A549 (cell line): ENCODE data around the gene PTK7. TPM values are rescaled to one million over a fixed set of nuclear protein-coding genes. Genes with fewer than 3 reads are reported as not detected.

ENCODE experiments used
- ATAC-seq, 2 experiments: fragments of 200-7000 bp in 1 of 2; fragments of >200 bp in 1 of 2; cut with Nextera tagmentation in 1 of 2; cut with Tn5 transposase in 1 of 2; 3 replicates each; pipeline versions ENCODE4 v1.8.0 to v1.9.1; 2018 to 2020; ENCODE audit warnings: mild to moderate bottlenecking in 1 of 2, moderate library complexity in 1 of 2
- CTCF ChIA-PET: fragments of 300-600 bp; sonication (Branson Sonifier 250); formaldehyde crosslinking; extraction: SDS; loops from one replicate; lab custom pipeline; 2021; ENCODE audit warnings: antibody characterized with exemption, inconsistent platforms; lab: Yijun Ruan, JAX
- POLR2A ChIA-PET: fragments of 350-600 bp; formaldehyde crosslinking; extraction: SDS; loops from one replicate; lab custom pipeline; 2021; ENCODE audit warnings: antibody characterized with exemption, inconsistent platforms; lab: Yijun Ruan, JAX
- DNase-seq, 2 experiments: peaks; one replicate each; pipeline versions ENCODE4 v3.0.0 to v3.0.0-alpha.2; 2011 to 2016; ENCODE audit warnings: low read depth in 1 of 2, low spot score in 1 of 2
- FAIRE-seq: peaks from 2 replicates; lab custom pipeline; 2011; peaks lifted over from hg19 to GRCh38; lab: Jason Lieb, UNC
- H3K27ac ChIP-seq, 2 experiments: fragments of >200 bp; sonication (Bioruptor Twin); formaldehyde crosslinking; 3 replicates each; pipeline ENCODE4 v1.5.1; 2016 to 2017
- H3K4me1 ChIP-seq: fragments of >200 bp; sonication (Bioruptor Twin); formaldehyde crosslinking; 3 replicates; pipeline ENCODE4 v1.6.1; 2016
- H3K4me2 ChIP-seq: fragments of >200 bp; sonication (Bioruptor Twin); formaldehyde crosslinking; 3 replicates; pipeline ENCODE4 v1.6.1; 2016
- H3K4me3 ChIP-seq: fragments of >200 bp; sonication (Bioruptor Twin); formaldehyde crosslinking; 3 replicates; pipeline ENCODE4 v1.5.1; 2016
- H3K9me3 ChIP-seq: fragments of >200 bp; sonication (Bioruptor Twin); formaldehyde crosslinking; 3 replicates; pipeline ENCODE4 v1.6.1; 2016
- CEBPB ChIP-seq, 2 experiments: fragments of >200 bp in 1 of 2; sonication (Bioruptor Twin) in 1 of 2; formaldehyde crosslinking in 1 of 2; IDR thresholded peaks; 2 replicates each; pipeline ENCODE4 v1.6.1; 2012 to 2016
- CTCF ChIP-seq: fragments of >200 bp; sonication (Bioruptor Twin); formaldehyde crosslinking; IDR thresholded peaks from 3 replicates; pipeline ENCODE4 v1.5.1; 2016
- EP300 ChIP-seq, 2 experiments: fragments of >200 bp; sonication (Bioruptor Twin); formaldehyde crosslinking; IDR thresholded peaks; 2 replicates in 1 of 2; 3 replicates in 1 of 2; pipeline ENCODE4 v1.6.1; 2016 to 2017
- FOSL2 ChIP-seq, 2 experiments: fragments of 450-650 bp in 1 of 2; fragments of >200 bp in 1 of 2; sonication (Bioruptor Twin) in 1 of 2; formaldehyde crosslinking; IDR thresholded peaks; 2 replicates each; pipeline versions ENCODE4 v1.5.0 to v1.6.1; 2016 to 2020; ENCODE audit warnings: mild to moderate bottlenecking in 1 of 2, moderate library complexity in 1 of 2
- FOXS1 ChIP-seq: fragments of 250-450 bp; sonication (Bioruptor Pico); IDR thresholded peaks from 2 replicates; pipeline ENCODE4 v1.5.0; 2020; ENCODE audit warnings: mild to moderate bottlenecking, moderate library complexity
- HDAC2 ChIP-seq: fragments of 200-600 bp; sonication (generic); IDR thresholded peaks from 2 replicates; pipeline ENCODE4 v1.6.1; 2016
- HOXA7 ChIP-seq: fragments of 250-450 bp; sonication (Bioruptor Pico); IDR thresholded peaks from 2 replicates; pipeline ENCODE4 v1.5.0; 2020; ENCODE audit warnings: mild to moderate bottlenecking, moderate library complexity
- HOXB13 ChIP-seq: fragments of 250-450 bp; sonication (Bioruptor Pico); IDR thresholded peaks from 2 replicates; pipeline ENCODE4 v1.5.0; 2020; ENCODE audit warnings: low read depth, mild to moderate bottlenecking, moderate library complexity
- HOXB5 ChIP-seq: fragments of 250-450 bp; sonication (Bioruptor Pico); IDR thresholded peaks from 2 replicates; pipeline ENCODE4 v1.5.0; 2020; ENCODE audit warnings: mild to moderate bottlenecking, moderate library complexity
- JUNB ChIP-seq: fragments of >200 bp; sonication (Bioruptor Twin); formaldehyde crosslinking; IDR thresholded peaks from 2 replicates; pipeline ENCODE4 v1.6.1; 2016
- KDM1A ChIP-seq: fragments of 200-600 bp; sonication (generic); IDR thresholded peaks from 2 replicates; pipeline ENCODE4 v1.6.1; 2016; ENCODE audit warnings: low read depth, mild to moderate bottlenecking
- KDM5A ChIP-seq: fragments of 200-600 bp; sonication (generic); IDR thresholded peaks from 2 replicates; pipeline ENCODE4 v1.6.1; 2016; ENCODE audit warnings: antibody characterized with exemption, mild to moderate bottlenecking
- MAZ ChIP-seq: fragments of 150-350 bp; IDR thresholded peaks from 2 replicates; pipeline ENCODE4 v1.6.1; 2014; ENCODE audit warnings: antibody characterized with exemption, low read depth, low read length, borderline replicate concordance
- NPAS2 ChIP-seq: fragments of 250-450 bp; sonication (Bioruptor Pico); IDR thresholded peaks from 2 replicates; pipeline ENCODE4 v1.8.0; 2022; ENCODE audit warnings: mild to moderate bottlenecking, moderate library complexity, borderline replicate concordance
- RAD21 ChIP-seq, 2 experiments: fragments of >200 bp in 1 of 2; sonication (Bioruptor Twin) in 1 of 2; formaldehyde crosslinking in 1 of 2; IDR thresholded peaks in 1 of 2; conservative IDR thresholded peaks in 1 of 2; 2 replicates in 1 of 2; 3 replicates in 1 of 2; pipeline ENCODE4 v1.6.1; 2012 to 2018; ENCODE audit warnings: inconsistent platforms in 1 of 2
- RARB ChIP-seq: fragments of 250-450 bp; sonication (Bioruptor Pico); IDR thresholded peaks from 2 replicates; pipeline ENCODE4 v1.8.0; 2021; ENCODE audit warnings: mild to moderate bottlenecking, moderate library complexity
- RFX5 ChIP-seq: fragments of 450-650 bp; IDR thresholded peaks from 2 replicates; pipeline ENCODE4 v1.7.1; 2014; ENCODE audit warnings: antibody characterized with exemption, mild to moderate bottlenecking, moderate library complexity
- RNF2 ChIP-seq: fragments of 200-600 bp; sonication (generic); IDR thresholded peaks from 2 replicates; pipeline ENCODE4 v1.6.1; 2016; ENCODE audit warnings: low read depth, mild to moderate bottlenecking, antibody characterized with exemption, moderate library complexity, borderline replicate concordance
- SMC3 ChIP-seq: fragments of >200 bp; sonication (Bioruptor Twin); formaldehyde crosslinking; IDR thresholded peaks from 3 replicates; pipeline ENCODE4 v1.6.1; 2018; ENCODE audit warnings: inconsistent platforms
- SREBF2 ChIP-seq: fragments of 450-650 bp; IDR thresholded peaks from 2 replicates; pipeline ENCODE4 v1.6.1; 2014; ENCODE audit warnings: mild to moderate bottlenecking, moderate library complexity
- TFCP2L1 ChIP-seq: fragments of 250-450 bp; sonication (Bioruptor Pico); IDR thresholded peaks from 2 replicates; pipeline ENCODE4 v1.5.0; 2021; ENCODE audit warnings: mild to moderate bottlenecking
- ZFP36 ChIP-seq: fragments of 450-650 bp; IDR thresholded peaks from 2 replicates; pipeline ENCODE4 v1.6.1; 2014; ENCODE audit warnings: borderline replicate concordance; ENCODE audit not compliant: partially characterized antibody
- WGBS: methylation state at CpG from one replicate; pipeline ENCODE4 v1.1.6; 2017; ENCODE audit errors: missing lambda C conversion rate; 5-methylcytosine and 5-hydroxymethylcytosine counted together
- polyA plus RNA-seq, 4 experiments: library from polyadenylated mRNA; depleted of rRNA in 3 of 4; stranded (reverse); fragments of >200 nt; fragmentation: RNase III in 1 of 4; extraction: RNeasy Plus Mini Kit Qiagen cat#74134 plus additional on column Dnase treatment in 1 of 4; gene quantifications; 2 replicates in 3 of 4; 3 replicates in 1 of 4; pipeline ENCODE4 v1.2.3, GENCODE V29; 2011 to 2017
- TF ChIP-seq, protein P1 (sequence below): IDR thresholded peaks from 2 replicates; pipeline ENCODE4 v1.6.1; 2012
- TF ChIP-seq, protein P2 (sequence below): IDR thresholded peaks from 2 replicates; pipeline ENCODE4 v1.6.1; 2012; ENCODE audit warnings: low read depth, borderline replicate concordance

PTK7 gene
- polyA plus RNA-seq, 2 of the 4 experiments (the other 2 are of a cell fraction): 2.8 to 5.6 TPM

DNA sequence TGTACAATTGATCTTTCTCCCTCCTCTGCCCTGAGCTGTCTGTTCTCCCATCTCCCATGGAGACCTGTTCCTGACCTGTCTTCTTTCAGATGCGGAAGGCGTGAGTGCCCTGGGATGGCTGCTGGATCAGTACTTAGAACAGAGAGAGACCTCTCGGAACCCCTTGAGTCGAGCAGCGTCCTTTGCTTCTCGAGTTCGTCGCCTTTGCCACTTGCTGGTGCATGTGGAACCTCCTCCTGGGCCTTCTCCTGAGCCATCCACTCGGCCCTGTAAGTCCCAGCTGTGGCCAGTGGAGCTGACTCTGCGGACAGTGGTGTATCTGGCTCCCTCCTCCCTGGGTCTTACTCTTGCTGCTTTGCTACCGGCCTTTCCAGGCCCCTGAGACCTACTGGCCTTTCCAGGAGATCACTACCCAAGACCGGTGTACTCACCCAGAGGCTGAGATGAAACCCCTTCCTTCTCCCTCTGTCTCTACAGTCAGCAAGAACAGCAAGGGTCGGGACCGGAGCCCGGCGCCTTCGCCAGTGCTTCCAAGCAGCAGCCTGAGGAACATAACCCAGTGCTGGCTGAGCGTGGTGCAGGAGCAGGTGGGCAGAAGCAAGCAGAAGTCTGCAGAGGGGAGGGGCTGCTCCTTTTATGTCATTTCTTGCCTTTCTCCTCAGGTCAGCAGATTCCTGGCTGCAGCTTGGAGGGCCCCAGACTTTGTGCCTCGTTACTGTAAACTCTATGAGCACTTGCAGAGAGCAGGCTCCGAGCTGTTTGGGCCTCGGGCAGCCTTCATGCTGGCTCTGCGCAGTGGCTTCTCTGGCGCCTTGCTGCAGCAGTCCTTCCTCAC, 128.4 kb downstream of the PTK7 start:
- Histone ChIP-seq H3K27ac (no peak overlapping the region), H3K9me3 (no peaks in the 10 kb centered on the region), H3K4me3 (no peak overlapping the region), H3K4me2 (no peak overlapping the region), H3K4me1 (peaks cover 6% of the 10 kb centered on the region; the same call in 2 of the 3 replicates)
- DNase-seq (no peak), ATAC-seq (peak; percentile 12 to 20; a peak in 1 of 6 replicates), FAIRE-seq (no peak)
- 89% methylated on average over 17 of the region's 23 CpGs for WGBS
- ChIA-PET CTCF (interaction anchor here (0.8 to 1.3 kb wide), 4 partner anchors 11 to 92 kb away, joined by 3 to 4 read pairs (median 3); partner anchors contain the start of gene DNPH1), POLR2A (no interaction called here)
- TF ChIP-seq, protein P1, sequence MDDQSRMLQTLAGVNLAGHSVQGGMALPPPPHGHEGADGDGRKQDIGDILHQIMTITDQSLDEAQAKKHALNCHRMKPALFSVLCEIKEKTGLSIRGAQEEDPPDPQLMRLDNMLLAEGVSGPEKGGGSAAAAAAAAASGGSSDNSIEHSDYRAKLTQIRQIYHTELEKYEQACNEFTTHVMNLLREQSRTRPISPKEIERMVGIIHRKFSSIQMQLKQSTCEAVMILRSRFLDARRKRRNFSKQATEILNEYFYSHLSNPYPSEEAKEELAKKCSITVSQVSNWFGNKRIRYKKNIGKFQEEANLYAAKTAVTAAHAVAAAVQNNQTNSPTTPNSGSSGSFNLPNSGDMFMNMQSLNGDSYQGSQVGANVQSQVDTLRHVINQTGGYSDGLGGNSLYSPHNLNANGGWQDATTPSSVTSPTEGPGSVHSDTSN: no peak
- TF ChIP-seq RAD21 (conservative IDR thresholded peaks at IDR 0.05 in 1 of 2, IDR thresholded peaks at IDR 0.05 in 1 of 2) (no peak), EP300 (IDR thresholded peaks at IDR 0.05) (no peak), RARB (CRISPR knock-in tag) (no peak), JUNB (no peak), RFX5 (no peak), RNF2 (no peak), FOXS1 (CRISPR knock-in tag) (no peak), TFCP2L1 (CRISPR knock-in tag) (no peak), CEBPB (IDR thresholded peaks at IDR 0.05) (no peak), HDAC2 (no peak), MAZ (no peak), HOXB5 (CRISPR knock-in tag) (no peak), ZFP36 (no peak), KDM5A (no peak), KDM1A (no peak), SREBF2 (no peak)
- TF ChIP-seq, protein P2, sequence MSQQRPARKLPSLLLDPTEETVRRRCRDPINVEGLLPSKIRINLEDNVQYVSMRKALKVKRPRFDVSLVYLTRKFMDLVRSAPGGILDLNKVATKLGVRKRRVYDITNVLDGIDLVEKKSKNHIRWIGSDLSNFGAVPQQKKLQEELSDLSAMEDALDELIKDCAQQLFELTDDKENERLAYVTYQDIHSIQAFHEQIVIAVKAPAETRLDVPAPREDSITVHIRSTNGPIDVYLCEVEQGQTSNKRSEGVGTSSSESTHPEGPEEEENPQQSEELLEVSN: no peak

DNA sequence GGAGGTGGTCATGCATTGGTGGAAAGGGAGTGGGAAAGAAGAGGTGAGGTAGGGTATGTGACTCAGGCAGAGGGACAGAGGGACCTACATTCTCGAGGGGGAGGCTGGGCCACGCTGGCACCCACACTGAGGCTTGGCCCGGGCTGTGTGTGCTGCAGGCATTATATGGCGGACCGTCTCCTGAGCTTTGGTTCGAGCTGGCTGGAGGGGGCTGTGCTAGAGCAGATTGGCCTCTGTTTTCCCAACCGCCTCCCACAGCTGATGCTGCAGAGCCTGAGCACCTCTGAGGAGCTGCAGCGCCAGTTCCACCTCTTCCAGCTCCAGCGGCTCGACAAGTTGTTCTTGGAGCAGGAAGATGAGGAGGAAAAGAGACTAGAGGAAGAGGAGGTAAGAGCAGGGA, 129.7 kb downstream of the PTK7 start:
- ATAC-seq (no peak), DNase-seq (no peak), FAIRE-seq (no peak)
- ChIA-PET CTCF (interaction anchor here (0.6 to 1.2 kb wide), 2 partner anchors 23 to 195 kb away, joined by 3 to 4 read pairs; partner anchors contain the start of gene DNPH1), POLR2A (no interaction called here)
- TF ChIP-seq RARB (CRISPR knock-in tag) (no peak), HOXB13 (CRISPR knock-in tag) (no peak), NPAS2 (CRISPR knock-in tag) (no peak), HOXB5 (CRISPR knock-in tag) (no peak), SMC3 (no peak), KDM5A (no peak), HOXA7 (CRISPR knock-in tag) (no peak), CTCF (no peak), HDAC2 (no peak), EP300 (IDR thresholded peaks at IDR 0.05) (no peak), FOSL2 (IDR thresholded peaks at IDR 0.05) (no peak), FOSL2 (CRISPR knock-in tag; IDR thresholded peaks at IDR 0.05) (no peak)
- TF ChIP-seq, protein P2: no peak
- TF ChIP-seq, protein P1: no peak
- 87% methylated on average over 10 of the region's 10 CpGs for WGBS
- H3K4me3 ChIP-seq: no peak overlapping the region
- H3K9me3 ChIP-seq: no peaks in the 10 kb centered on the region
- no peak overlapping the region for H3K27ac ChIP-seq
- peaks cover 6% of the 10 kb centered on the region; the same call in 2 of the 3 replicates for H3K4me1 ChIP-seq
- no peak overlapping the region for H3K4me2 ChIP-seq
